Measurements from ENCODE around the gene PROCA1.
A peak's percentile ranks its signal among the peaks of the same experiment; 100 is the strongest.

Gene PROCA1

DNA sequence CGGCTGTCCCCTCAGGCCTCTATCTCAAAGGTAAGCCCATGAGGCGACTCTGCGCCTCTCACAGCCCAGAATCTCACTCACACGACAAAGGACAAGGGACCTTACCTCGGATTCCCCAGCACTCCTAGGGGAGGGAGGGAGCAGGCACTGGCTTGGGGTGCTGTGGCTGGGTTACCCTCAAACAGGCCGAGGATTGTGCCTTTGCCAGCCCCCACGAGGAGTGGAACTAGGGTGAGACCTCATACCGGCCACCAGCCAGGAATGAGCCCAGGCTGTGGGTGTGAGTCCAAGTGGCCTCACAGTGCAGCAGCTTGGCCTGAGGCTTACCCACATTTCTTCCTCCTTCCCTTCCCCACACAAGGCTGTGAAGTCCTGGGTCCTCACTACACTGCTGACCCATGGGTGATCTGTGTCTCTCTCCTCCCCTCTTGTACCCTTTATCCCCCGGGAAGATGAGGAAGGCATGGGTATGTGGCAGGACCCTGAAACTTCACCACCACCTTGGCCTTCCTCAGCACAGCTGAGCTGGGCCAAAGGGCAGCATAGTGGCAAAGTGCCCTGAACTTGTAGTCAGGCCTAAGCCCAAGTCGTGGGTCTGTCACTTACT is 5.9 kb downstream of the PROCA1 start:
- H3K4me1 Mint-ChIP-seq, result peaks cover 5% of the 10 kb centered on the region
- H3K36me3 Mint-ChIP-seq (ENCODE audit: low read depth), result peaks cover 23% of the 10 kb centered on the region
- H3K9me3 Mint-ChIP-seq, result no peaks in the 10 kb centered on the region
- no peak overlapping the region for H3K4me3 Mint-ChIP-seq
- peak overlapping the region in 2 of 3 experiments; percentile 43 to 58 for H3K27ac Mint-ChIP-seq
- TF ChIP-seq, protein P1, sequence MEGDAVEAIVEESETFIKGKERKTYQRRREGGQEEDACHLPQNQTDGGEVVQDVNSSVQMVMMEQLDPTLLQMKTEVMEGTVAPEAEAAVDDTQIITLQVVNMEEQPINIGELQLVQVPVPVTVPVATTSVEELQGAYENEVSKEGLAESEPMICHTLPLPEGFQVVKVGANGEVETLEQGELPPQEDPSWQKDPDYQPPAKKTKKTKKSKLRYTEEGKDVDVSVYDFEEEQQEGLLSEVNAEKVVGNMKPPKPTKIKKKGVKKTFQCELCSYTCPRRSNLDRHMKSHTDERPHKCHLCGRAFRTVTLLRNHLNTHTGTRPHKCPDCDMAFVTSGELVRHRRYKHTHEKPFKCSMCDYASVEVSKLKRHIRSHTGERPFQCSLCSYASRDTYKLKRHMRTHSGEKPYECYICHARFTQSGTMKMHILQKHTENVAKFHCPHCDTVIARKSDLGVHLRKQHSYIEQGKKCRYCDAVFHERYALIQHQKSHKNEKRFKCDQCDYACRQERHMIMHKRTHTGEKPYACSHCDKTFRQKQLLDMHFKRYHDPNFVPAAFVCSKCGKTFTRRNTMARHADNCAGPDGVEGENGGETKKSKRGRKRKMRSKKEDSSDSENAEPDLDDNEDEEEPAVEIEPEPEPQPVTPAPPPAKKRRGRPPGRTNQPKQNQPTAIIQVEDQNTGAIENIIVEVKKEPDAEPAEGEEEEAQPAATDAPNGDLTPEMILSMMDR (IDR thresholded peaks at IDR 0.05; ENCODE audit: unreplicated experiment in 3 of 3), result no peak
- H3K27me3 Mint-ChIP-seq (ENCODE audit: low read depth), result no peaks in the 10 kb centered on the region

DNA sequence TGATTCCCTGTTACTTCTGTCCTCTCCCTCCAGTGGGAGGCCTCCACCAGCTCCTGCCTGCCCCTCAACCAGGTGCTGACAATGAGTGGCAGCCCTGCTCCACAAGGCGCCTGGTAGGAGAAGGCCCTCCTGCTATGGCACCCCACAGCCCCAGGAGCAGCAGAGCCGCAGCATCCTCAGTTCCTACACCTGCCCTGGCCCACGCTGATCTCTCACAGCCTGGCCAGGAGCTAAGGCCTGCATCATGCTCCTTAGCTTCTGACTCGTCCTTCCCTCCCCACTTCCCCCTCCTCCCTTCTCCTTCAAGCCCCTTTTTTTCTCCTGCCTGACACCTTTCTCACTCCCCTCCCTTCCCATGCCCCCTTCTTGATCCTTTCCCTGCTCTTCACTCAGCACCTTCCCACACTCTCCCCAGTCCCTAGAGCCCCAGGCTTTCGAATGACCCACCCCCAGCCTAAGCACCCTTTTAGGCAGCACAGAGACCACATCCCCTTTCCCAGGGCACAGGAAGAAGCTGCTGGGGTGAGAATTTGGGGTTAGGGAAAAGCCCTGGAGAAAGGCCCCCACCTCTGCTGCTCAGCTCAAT is 6.5 kb downstream of the PROCA1 start:
- H3K4me1 Mint-ChIP-seq, result peaks cover 5% of the 10 kb centered on the region
- H3K27ac Mint-ChIP-seq, result peak overlapping the region in 1 of 3 experiments; percentile 43
- H3K4me3 Mint-ChIP-seq, result no peak overlapping the region
- TF ChIP-seq, protein P1 (IDR thresholded peaks at IDR 0.05; ENCODE audit: unreplicated experiment in 3 of 3), result no peak
- peaks cover 28% of the 10 kb centered on the region for H3K36me3 Mint-ChIP-seq (ENCODE audit: low read depth)
- H3K9me3 Mint-ChIP-seq, result no peaks in the 10 kb centered on the region
- no peaks in the 10 kb centered on the region for H3K27me3 Mint-ChIP-seq (ENCODE audit: low read depth)

DNA sequence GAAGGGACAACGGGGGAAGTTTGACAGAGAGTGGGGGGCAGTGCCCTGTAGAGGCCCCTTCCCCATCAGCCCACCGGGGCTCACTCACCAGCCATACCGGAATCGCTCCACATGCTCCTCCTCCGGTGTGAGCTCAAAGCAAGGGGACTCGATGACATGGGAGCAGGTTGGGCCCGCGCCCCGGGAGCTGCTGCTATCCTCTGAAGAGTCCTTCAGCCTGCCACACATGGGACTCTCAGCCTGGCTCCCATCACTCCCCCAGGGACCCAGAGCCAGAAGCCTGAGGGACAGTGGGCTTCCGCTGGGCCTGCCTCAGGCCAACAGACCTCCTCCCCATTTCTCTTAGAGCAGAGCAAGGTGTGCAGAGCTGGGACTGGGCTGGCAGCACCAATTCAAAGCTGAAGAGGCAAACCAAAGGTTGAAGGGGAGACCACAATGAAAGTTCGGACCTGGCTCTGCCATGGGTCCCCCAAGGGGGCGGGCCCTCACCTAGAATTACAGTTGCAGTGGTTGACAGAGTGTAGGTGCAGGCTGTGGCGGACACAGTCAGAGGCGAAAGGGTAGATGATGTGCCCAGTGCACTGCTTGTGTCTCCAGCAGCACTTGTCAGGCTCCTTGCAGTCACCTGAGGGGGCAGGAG is 7.3 kb downstream of the PROCA1 start:
- Mint-ChIP-seq H3K27me3 (ENCODE audit: low read depth) (no peaks in the 10 kb centered on the region), H3K36me3 (ENCODE audit: low read depth) (peaks cover 36% of the 10 kb centered on the region), H3K9me3 (no peaks in the 10 kb centered on the region), H3K4me3 (no peak overlapping the region), H3K27ac (no peak overlapping the region), H3K4me1 (peaks cover 5% of the 10 kb centered on the region)
- TF ChIP-seq, protein P1 (IDR thresholded peaks at IDR 0.05; ENCODE audit: unreplicated experiment in 3 of 3), result no peak

DNA sequence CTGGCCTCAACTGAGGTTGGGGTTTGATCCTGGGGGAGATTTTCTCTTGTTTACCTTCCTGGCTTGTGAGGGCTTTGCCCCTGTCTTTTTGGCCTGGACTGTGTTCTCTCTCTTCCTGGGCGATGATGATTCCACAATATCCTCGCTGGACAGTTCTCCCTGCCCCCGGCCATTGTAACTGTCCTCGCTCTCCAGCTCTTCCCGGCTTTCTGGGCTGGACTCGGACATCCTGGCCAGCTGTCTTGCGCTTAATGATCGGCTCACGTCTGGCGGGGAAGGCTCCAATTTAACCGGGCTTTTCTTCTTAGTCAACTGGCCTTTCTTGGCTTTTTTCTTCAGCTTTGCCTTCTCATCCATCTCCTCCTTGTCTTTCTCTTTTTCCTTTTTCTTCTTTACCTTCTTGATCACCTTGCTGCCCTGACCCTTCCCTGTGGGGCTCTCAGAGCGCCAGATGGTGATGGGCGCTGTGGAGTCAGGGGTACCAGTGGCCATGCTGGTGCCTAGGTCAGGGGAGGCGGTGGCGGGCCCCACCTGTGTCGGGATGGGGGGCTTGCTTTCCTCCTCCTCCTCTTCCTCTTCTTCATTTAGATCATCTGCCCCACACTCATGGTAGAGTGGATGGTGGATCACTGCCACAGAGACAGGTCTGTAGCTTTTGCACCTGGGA is 8.0 kb downstream of the PROCA1 start:
- H3K4me1 Mint-ChIP-seq, result peaks cover 5% of the 10 kb centered on the region

DNA sequence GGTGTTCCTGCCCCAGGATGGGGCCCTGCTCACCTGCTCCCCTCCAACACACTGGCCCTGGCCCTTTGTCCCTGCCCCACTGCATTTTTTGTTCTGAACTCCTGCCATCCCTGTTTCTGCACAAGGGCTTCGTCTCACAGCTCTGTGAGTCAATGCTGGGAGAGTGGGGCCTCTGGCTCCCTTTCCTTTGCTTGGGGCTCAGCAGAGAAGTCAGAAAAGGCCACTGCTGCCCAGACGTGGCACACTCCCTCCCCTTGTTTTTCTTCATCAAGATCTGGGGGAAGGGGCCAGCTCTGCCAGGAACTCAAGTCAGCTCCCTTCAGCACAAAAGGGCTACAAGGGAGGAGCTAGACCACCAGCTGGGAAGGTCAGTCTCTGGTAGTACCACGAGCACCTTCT is 8.9 kb downstream of the PROCA1 start:
- no peaks in the 10 kb centered on the region for H3K27me3 Mint-ChIP-seq (ENCODE audit: low read depth)

More for the DNA sequence above, 8.0 kb downstream of the PROCA1 start:
- no peaks in the 10 kb centered on the region for H3K9me3 Mint-ChIP-seq
- TF ChIP-seq, protein P1 (IDR thresholded peaks at IDR 0.05; ENCODE audit: unreplicated experiment in 3 of 3), result no peak
- H3K36me3 Mint-ChIP-seq (ENCODE audit: low read depth), result peaks cover 41% of the 10 kb centered on the region
- H3K27ac Mint-ChIP-seq, result peak overlapping the region in 1 of 3 experiments; percentile 20
- no peaks in the 10 kb centered on the region for H3K27me3 Mint-ChIP-seq (ENCODE audit: low read depth)
- H3K4me3 Mint-ChIP-seq, result no peak overlapping the region

More for the DNA sequence above, 8.9 kb downstream of the PROCA1 start:
- Mint-ChIP-seq H3K4me1 (peaks cover 5% of the 10 kb centered on the region), H3K9me3 (no peaks in the 10 kb centered on the region), H3K4me3 (no peak overlapping the region), H3K27ac (peak overlapping the region in 1 of 3 experiments; percentile 42), H3K36me3 (ENCODE audit: low read depth) (peaks cover 49% of the 10 kb centered on the region)
- TF ChIP-seq, protein P1 (IDR thresholded peaks at IDR 0.05; ENCODE audit: unreplicated experiment in 3 of 3), result no peak
